HEK293 (cell line): ENCODE results near the gene EOMES.

Source experiments
- PBX3 ChIP-seq: sonication (generic); formaldehyde crosslinking; IDR thresholded peaks from 2 replicates; pipeline ENCODE4 v1.8.1; 2022; ENCODE audit warnings: mild to moderate bottlenecking, moderate library complexity, missing genetic modification reagents
- ZBTB21 ChIP-seq: fragments of 450-650 bp; formaldehyde crosslinking; IDR thresholded peaks from 2 replicates; pipeline ENCODE4 v1.5.1; 2017; ENCODE audit warnings: missing biosample characterization, missing genetic modification characterization
- ZNF777 ChIP-seq: fragments of 450-650 bp; formaldehyde crosslinking; IDR thresholded peaks from 2 replicates; pipeline ENCODE4 v1.5.1; 2017; ENCODE audit warnings: missing biosample characterization, missing genetic modification characterization, borderline replicate concordance
- TF ChIP-seq, protein P1 (sequence below): fragments of 450-650 bp; formaldehyde crosslinking; IDR thresholded peaks from 2 replicates; pipeline ENCODE4 v1.5.1; 2016; ENCODE audit warnings: missing biosample characterization, missing genetic modification characterization
- TF ChIP-seq, protein P2 (sequence below): fragments of 450-650 bp; formaldehyde crosslinking; IDR thresholded peaks from 2 replicates; pipeline ENCODE4 v1.5.1; 2016; ENCODE audit warnings: missing biosample characterization, missing genetic modification characterization, low read depth

- TF ChIP-seq, protein P1, sequence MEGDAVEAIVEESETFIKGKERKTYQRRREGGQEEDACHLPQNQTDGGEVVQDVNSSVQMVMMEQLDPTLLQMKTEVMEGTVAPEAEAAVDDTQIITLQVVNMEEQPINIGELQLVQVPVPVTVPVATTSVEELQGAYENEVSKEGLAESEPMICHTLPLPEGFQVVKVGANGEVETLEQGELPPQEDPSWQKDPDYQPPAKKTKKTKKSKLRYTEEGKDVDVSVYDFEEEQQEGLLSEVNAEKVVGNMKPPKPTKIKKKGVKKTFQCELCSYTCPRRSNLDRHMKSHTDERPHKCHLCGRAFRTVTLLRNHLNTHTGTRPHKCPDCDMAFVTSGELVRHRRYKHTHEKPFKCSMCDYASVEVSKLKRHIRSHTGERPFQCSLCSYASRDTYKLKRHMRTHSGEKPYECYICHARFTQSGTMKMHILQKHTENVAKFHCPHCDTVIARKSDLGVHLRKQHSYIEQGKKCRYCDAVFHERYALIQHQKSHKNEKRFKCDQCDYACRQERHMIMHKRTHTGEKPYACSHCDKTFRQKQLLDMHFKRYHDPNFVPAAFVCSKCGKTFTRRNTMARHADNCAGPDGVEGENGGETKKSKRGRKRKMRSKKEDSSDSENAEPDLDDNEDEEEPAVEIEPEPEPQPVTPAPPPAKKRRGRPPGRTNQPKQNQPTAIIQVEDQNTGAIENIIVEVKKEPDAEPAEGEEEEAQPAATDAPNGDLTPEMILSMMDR (tag by site-specific recombination), result no peak
- TF ChIP-seq, protein P2, sequence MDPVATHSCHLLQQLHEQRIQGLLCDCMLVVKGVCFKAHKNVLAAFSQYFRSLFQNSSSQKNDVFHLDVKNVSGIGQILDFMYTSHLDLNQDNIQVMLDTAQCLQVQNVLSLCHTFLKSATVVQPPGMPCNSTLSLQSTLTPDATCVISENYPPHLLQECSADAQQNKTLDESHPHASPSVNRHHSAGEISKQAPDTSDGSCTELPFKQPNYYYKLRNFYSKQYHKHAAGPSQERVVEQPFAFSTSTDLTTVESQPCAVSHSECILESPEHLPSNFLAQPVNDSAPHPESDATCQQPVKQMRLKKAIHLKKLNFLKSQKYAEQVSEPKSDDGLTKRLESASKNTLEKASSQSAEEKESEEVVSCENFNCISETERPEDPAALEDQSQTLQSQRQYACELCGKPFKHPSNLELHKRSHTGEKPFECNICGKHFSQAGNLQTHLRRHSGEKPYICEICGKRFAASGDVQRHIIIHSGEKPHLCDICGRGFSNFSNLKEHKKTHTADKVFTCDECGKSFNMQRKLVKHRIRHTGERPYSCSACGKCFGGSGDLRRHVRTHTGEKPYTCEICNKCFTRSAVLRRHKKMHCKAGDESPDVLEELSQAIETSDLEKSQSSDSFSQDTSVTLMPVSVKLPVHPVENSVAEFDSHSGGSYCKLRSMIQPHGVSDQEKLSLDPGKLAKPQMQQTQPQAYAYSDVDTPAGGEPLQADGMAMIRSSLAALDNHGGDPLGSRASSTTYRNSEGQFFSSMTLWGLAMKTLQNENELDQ, result no peak
- TF ChIP-seq PBX3, result no peak
- TF ChIP-seq ZBTB21 (tag by site-specific recombination), result no peak
- TF ChIP-seq ZNF777 (tag by site-specific recombination), result no peak
These were observed 36.0 kb upstream of the EOMES start for GRCh38 chr3:27758083-27758482.
